Measurements from ENCODE around the gene DIP2B. TPM values are rescaled to one million over a fixed set of nuclear protein-coding genes. Genes with fewer than 3 reads are reported as not detected.

DIP2B gene
- total RNA-seq, 4 donors from 2014 or later = 19.8 to 25.9 (median 23.8) TPM

DNA sequence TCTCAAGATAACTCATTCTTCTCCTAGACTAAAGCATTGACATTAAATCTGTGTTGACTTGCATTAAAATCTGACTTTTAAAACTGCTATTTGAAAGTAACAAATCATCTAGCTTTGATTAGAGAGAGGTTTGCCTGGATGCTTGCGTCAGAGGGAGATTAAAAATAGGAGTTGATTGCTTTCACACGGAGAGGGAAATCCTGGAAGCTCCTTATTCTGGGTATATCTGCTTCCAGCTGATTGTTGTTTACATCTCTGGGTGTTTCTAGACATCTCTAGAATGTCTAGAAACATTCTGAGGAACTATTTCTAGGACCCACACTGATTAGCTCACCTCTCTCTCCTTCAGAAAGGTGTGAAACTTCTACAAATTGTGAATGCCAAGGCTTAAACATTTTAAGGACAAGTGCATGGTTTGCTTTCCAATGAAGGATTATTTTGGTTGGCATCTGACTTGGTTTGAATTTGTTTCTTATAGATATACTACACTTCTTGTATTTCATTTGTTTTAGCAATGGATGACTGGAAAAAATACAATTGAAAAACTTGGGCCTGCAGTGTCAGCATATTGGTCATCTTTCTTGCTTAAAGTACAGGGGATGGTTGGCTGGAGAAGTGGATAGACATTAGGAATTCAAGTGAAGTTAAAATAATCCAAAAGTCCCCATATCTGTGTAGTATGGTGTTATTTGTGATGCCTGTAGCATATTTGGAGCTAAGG is 2.1 kb downstream of the DIP2B start:
- no peak for ATAC-seq
- WGBS, 2 donors (ENCODE audit: low coverage in 1 of 2) = 4 to 10% methylated on average over 2 of the region's 2 CpGs
- no peaks in the 10 kb centered on the region for H3K9me3 ChIP-seq
- TF ChIP-seq EP300 (IDR thresholded peaks at IDR 0.05) (no peak), POLR2AphosphoS5 (IDR thresholded peaks at IDR 0.05) (no peak), POLR2A (IDR thresholded peaks at IDR 0.05) (no peak)
- TF ChIP-seq, protein P1, sequence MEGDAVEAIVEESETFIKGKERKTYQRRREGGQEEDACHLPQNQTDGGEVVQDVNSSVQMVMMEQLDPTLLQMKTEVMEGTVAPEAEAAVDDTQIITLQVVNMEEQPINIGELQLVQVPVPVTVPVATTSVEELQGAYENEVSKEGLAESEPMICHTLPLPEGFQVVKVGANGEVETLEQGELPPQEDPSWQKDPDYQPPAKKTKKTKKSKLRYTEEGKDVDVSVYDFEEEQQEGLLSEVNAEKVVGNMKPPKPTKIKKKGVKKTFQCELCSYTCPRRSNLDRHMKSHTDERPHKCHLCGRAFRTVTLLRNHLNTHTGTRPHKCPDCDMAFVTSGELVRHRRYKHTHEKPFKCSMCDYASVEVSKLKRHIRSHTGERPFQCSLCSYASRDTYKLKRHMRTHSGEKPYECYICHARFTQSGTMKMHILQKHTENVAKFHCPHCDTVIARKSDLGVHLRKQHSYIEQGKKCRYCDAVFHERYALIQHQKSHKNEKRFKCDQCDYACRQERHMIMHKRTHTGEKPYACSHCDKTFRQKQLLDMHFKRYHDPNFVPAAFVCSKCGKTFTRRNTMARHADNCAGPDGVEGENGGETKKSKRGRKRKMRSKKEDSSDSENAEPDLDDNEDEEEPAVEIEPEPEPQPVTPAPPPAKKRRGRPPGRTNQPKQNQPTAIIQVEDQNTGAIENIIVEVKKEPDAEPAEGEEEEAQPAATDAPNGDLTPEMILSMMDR (IDR thresholded peaks at IDR 0.05) = no peak
- peak overlapping the region; percentile 73 to 84 for H3K4me3 ChIP-seq
- peak overlapping the region in 3 of 4 donors; percentile 92 to 97 (median 94) for H3K27ac ChIP-seq
- H3K27me3 ChIP-seq = no peaks in the 10 kb centered on the region
- peaks cover 0 to 57% (median 6%) of the 10 kb centered on the region in 3 donors for H3K4me1 ChIP-seq
- H3K36me3 ChIP-seq = no peaks in the 10 kb centered on the region

DNA sequence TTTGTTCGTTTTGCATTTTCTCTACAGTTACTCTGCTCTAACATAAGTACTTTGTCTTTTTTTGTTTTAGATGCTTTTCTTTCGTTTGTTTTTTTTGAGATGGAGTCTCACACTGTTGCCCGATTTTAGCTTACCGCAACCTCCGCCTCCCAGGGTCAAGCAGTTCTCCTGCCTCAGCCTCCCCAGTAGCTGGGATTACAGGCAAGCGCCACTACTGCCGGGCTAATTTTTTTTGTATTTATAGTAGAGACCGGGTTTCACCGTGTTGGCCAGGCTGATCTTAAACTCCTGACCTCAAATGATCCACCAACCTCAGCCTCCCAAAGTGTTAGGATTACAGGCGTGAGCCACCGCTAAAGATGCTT is 2.7 kb downstream of the DIP2B start:
- H3K4me1 ChIP-seq = peaks cover 0 to 60% (median 6%) of the 10 kb centered on the region in 3 donors
- H3K27me3 ChIP-seq = no peaks in the 10 kb centered on the region
- ATAC-seq = no peak
- H3K27ac ChIP-seq = peak overlapping the region in 3 of 4 donors; percentile 92 to 97 (median 94)
- 66 to 67% methylated on average over 2 to 11 of the region's 11 CpGs for WGBS, 2 donors (ENCODE audit: low coverage in 1 of 2)
- H3K9me3 ChIP-seq = no peaks in the 10 kb centered on the region
- H3K4me3 ChIP-seq = no peak overlapping the region
- H3K36me3 ChIP-seq = no peaks in the 10 kb centered on the region
- TF ChIP-seq POLR2A (IDR thresholded peaks at IDR 0.05) (no peak), EP300 (IDR thresholded peaks at IDR 0.05) (no peak), POLR2AphosphoS5 (IDR thresholded peaks at IDR 0.05) (no peak)
- TF ChIP-seq, protein P1 (IDR thresholded peaks at IDR 0.05) = no peak

DNA sequence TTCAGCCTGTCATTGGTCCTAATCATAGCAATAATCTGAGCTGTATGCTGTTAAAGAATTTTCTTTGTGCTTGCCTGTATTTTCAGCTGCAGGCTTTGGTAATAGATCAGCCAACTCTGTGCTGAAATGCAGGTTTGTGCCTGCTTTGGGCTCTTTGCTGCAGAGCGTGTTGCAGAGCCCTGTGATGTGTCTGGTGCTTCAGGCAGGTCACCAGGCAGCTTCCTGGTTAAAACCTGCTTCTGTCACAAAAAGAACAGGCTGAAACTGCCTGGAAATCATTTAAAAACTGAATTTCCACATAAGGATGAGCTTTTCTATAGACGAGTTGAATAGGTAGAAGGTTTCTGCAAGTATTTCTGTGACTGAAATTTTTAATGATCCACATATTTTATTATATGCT is 3.1 kb downstream of the DIP2B start:
- Histone ChIP-seq H3K27ac (peak overlapping the region in 2 of 4 donors; percentile 94 to 97), H3K36me3 (no peaks in the 10 kb centered on the region), H3K9me3 (no peaks in the 10 kb centered on the region), H3K27me3 (no peaks in the 10 kb centered on the region), H3K4me3 (no peak overlapping the region), H3K4me1 (peaks cover 0 to 62% (median 6%) of the 10 kb centered on the region in 3 donors)
- no peak for TF ChIP-seq POLR2AphosphoS5 (IDR thresholded peaks at IDR 0.05)
- TF ChIP-seq EP300 (IDR thresholded peaks at IDR 0.05) = no peak
- TF ChIP-seq, protein P1 (IDR thresholded peaks at IDR 0.05) = no peak
- TF ChIP-seq POLR2A (IDR thresholded peaks at IDR 0.05) = no peak
- 25 to 29% methylated on average over 1 of the region's 2 CpGs for WGBS, 2 donors (ENCODE audit: low coverage in 1 of 2)
- ATAC-seq = no peak

DNA sequence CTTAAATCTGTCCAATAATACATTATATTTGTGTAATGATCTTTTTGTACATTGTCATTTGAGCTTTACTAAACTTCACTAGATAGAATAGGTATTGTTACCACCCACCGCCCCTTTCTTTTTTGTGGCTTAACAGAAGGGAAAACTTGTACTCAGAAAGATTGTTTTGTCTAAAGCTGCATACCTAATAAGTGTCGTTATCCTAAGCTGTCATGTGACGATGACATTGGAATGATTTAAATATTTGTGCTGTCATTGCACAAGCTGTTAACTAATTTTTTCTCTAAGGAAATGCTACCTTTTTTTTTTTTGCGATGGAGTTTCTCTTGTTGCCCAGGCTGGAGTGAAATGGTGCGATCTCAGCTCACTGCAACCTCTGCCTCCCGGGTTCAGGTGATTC is 3.6 kb downstream of the DIP2B start:
- WGBS, 2 donors (ENCODE audit: low coverage in 1 of 2) = 66 to 81% methylated on average over 5 to 6 of the region's 6 CpGs
- TF ChIP-seq POLR2AphosphoS5 (IDR thresholded peaks at IDR 0.05) (no peak), POLR2A (IDR thresholded peaks at IDR 0.05) (no peak), EP300 (IDR thresholded peaks at IDR 0.05) (no peak)
- TF ChIP-seq, protein P1 (IDR thresholded peaks at IDR 0.05) = no peak

More for the DNA sequence above, 3.6 kb downstream of the DIP2B start:
- no peaks in the 10 kb centered on the region for H3K36me3 ChIP-seq
- no peaks in the 10 kb centered on the region for H3K27me3 ChIP-seq
- no peak overlapping the region for H3K4me3 ChIP-seq
- H3K27ac ChIP-seq = peak overlapping the region in 1 of 4 donors; percentile 97
- no peaks in the 10 kb centered on the region for H3K9me3 ChIP-seq
- no peak for ATAC-seq
- peaks cover 0 to 67% (median 6%) of the 10 kb centered on the region in 3 donors for H3K4me1 ChIP-seq
